GM12864 (cell line): ENCODE data around the gene FBXO34.

Source experiments
- DNase-seq: peaks from one replicate; pipeline ENCODE4 v3.0.0-alpha.2; 2011; ENCODE audit warnings: low read depth
- H3K4me3 ChIP-seq: 2 replicates; pipeline ENCODE4 v1.5.1; 2011; ENCODE audit warnings: mild to moderate bottlenecking, low read depth, low read length, control low read depth
- CTCF ChIP-seq: IDR thresholded peaks from 2 replicates; pipeline ENCODE4 v1.5.1; 2011; ENCODE audit warnings: low read depth, mild to moderate bottlenecking, moderate library complexity, low read length, control low read depth, inconsistent platforms; ENCODE audit errors: missing control alignments

Gene FBXO34

GRCh38 chr14:55383541-55384140 is 112.4 kb downstream of the FBXO34 start:
- H3K4me3 ChIP-seq, result no peak overlapping the region
- no peak for TF ChIP-seq CTCF
- no peak for DNase-seq

GRCh38 chr14:55384536-55384935 is 113.3 kb downstream of the FBXO34 start:
- no peak overlapping the region for H3K4me3 ChIP-seq
- DNase-seq, result no peak
- no peak for TF ChIP-seq CTCF

- no peak for TF ChIP-seq CTCF
- H3K4me3 ChIP-seq, result no peak overlapping the region
- DNase-seq, result no peak
Measured at GRCh38 chr14:55386037-55386808, 115.0 kb downstream of the FBXO34 start.

- no peak for DNase-seq
- H3K4me3 ChIP-seq, result no peak overlapping the region
- TF ChIP-seq CTCF, result no peak
Measured at GRCh38 chr14:55387121-55387520, 115.9 kb downstream of the FBXO34 start.

GRCh38 chr14:55388160-55388559 is 116.9 kb downstream of the FBXO34 start:
- TF ChIP-seq CTCF, result no peak
- no peak for DNase-seq
- no peak overlapping the region for H3K4me3 ChIP-seq

GRCh38 chr14:55389330-55389729 is 118.1 kb downstream of the FBXO34 start:
- DNase-seq, result no peak
- no peak for TF ChIP-seq CTCF
- no peak overlapping the region for H3K4me3 ChIP-seq

- no peak for TF ChIP-seq CTCF
- H3K4me3 ChIP-seq, result no peak overlapping the region
- no peak for DNase-seq
Measured at GRCh38 chr14:55398679-55399078, 127.5 kb downstream of the FBXO34 start.
